Lower lobe of right lung (tissue), 2 donors: Measurements from ENCODE around the gene CHMP2B. TPM values are rescaled to one million over a fixed set of nuclear protein-coding genes. Genes with fewer than 3 reads are reported as not detected.

Experiments
- ATAC-seq, 2 donors: fragments of 200-7000 bp; cut with Tn5 transposase; one replicate each; pipeline ENCODE4 v1.9.1; 2020 to 2022; ENCODE audit warnings: mild to moderate bottlenecking in 2 of 2, moderate library complexity in 2 of 2
- DNase-seq: peaks from one replicate; pipeline ENCODE4 v3.0.0-alpha.2; 2020
- H3K27ac ChIP-seq: fragments of 200-600 bp; one replicate; pipeline ENCODE4 v1.8.0; 2022
- H3K27me3 ChIP-seq: fragments of 200-600 bp; one replicate; pipeline ENCODE4 v1.8.0; 2022; ENCODE audit warnings: low read depth
- H3K36me3 ChIP-seq: fragments of 200-600 bp; one replicate; pipeline ENCODE4 v1.8.0; 2022; ENCODE audit warnings: mild to moderate bottlenecking
- H3K4me1 ChIP-seq: fragments of 200-600 bp; one replicate; pipeline ENCODE4 v1.8.0; 2022
- H3K4me3 ChIP-seq: fragments of 200-600 bp; one replicate; pipeline ENCODE4 v1.8.0; 2022; ENCODE audit warnings: mild to moderate bottlenecking
- H3K9me3 ChIP-seq: fragments of 200-600 bp; one replicate; pipeline ENCODE4 v1.8.0; 2022
- CTCF ChIP-seq: fragments of 200-600 bp; IDR thresholded peaks from one replicate; pipeline ENCODE4 v1.8.0; 2022; ENCODE audit warnings: antibody characterized with exemption, mild to moderate bottlenecking
- intact Hi-C: fragments of 100-400 bp; cut with DNase I; formaldehyde crosslinking; loops from one replicate; pipeline ENCODE4 v1.11.0; 2022
- total RNA-seq: library from RNA; stranded (reverse); fragmentation: NEBNext Ultra II Directional; extraction: Animal tissue kit (Norgen Biotek cat#: 25700); gene quantifications from one replicate; pipeline ENCODE4 v1.2.1, GENCODE V29; 2021
- donor health status: DM: no; HTN: yes; CAD: no; lungs with severe emphysema.

The CHMP2B gene
- total RNA-seq, 1 donor from 2014 or later: 41.4 TPM

GRCh38 chr3:87200060-87200647 lies 27.0 kb upstream of the CHMP2B start:
- H3K4me3 ChIP-seq: no peak overlapping the region
- H3K4me1 ChIP-seq: no peaks in the 10 kb centered on the region
- no peak overlapping the region for H3K27ac ChIP-seq
- ATAC-seq (no peak), DNase-seq (no peak)
- no peak for TF ChIP-seq CTCF
- no peaks in the 10 kb centered on the region for H3K36me3 ChIP-seq
- H3K9me3 ChIP-seq: no peaks in the 10 kb centered on the region
- H3K27me3 ChIP-seq: no peaks in the 10 kb centered on the region
- intact Hi-C loops: no loop called here

- no peak for ATAC-seq
Measured at GRCh38 chr3:87201727-87202126, 25.4 kb upstream of the CHMP2B start.

GRCh38 chr3:87203809-87204208 lies 23.3 kb upstream of the CHMP2B start:
- no peak for TF ChIP-seq CTCF
- H3K27me3 ChIP-seq: no peaks in the 10 kb centered on the region
- DNase-seq (no peak), ATAC-seq (no peak)
- no peak overlapping the region for H3K27ac ChIP-seq
- no peak overlapping the region for H3K4me3 ChIP-seq
- no peaks in the 10 kb centered on the region for H3K9me3 ChIP-seq
- H3K36me3 ChIP-seq: no peaks in the 10 kb centered on the region
- no peaks in the 10 kb centered on the region for H3K4me1 ChIP-seq
- intact Hi-C loops: no loop called here

More at GRCh38 chr3:87201727-87202126, 25.4 kb upstream of the CHMP2B start:
- TF ChIP-seq CTCF: no peak
- intact Hi-C loops: no loop called here
- no peak for DNase-seq
- no peaks in the 10 kb centered on the region for H3K9me3 ChIP-seq
- H3K27ac ChIP-seq: no peak overlapping the region
- no peaks in the 10 kb centered on the region for H3K27me3 ChIP-seq
- no peak overlapping the region for H3K4me3 ChIP-seq
- H3K4me1 ChIP-seq: no peaks in the 10 kb centered on the region
- H3K36me3 ChIP-seq: no peaks in the 10 kb centered on the region

- H3K36me3 ChIP-seq: no peaks in the 10 kb centered on the region
- no peaks in the 10 kb centered on the region for H3K4me1 ChIP-seq
- no peak overlapping the region for H3K4me3 ChIP-seq
- no peak for DNase-seq
- ATAC-seq: no peak
- no peak for TF ChIP-seq CTCF
- no peak overlapping the region for H3K27ac ChIP-seq
- intact Hi-C loops: no loop called here
- no peaks in the 10 kb centered on the region for H3K9me3 ChIP-seq
- no peaks in the 10 kb centered on the region for H3K27me3 ChIP-seq
Measured at GRCh38 chr3:87206070-87206469, 21.0 kb upstream of the CHMP2B start.

GRCh38 chr3:87206635-87207034 lies 20.5 kb upstream of the CHMP2B start:
- Histone ChIP-seq H3K27me3 (no peaks in the 10 kb centered on the region), H3K4me3 (no peak overlapping the region), H3K9me3 (no peaks in the 10 kb centered on the region), H3K4me1 (no peaks in the 10 kb centered on the region), H3K27ac (no peak overlapping the region), H3K36me3 (no peaks in the 10 kb centered on the region)
- no peak for TF ChIP-seq CTCF
- ATAC-seq (no peak), DNase-seq (no peak)
- intact Hi-C loops: no loop called here

- intact Hi-C loops: no loop called here
- Histone ChIP-seq H3K9me3 (no peaks in the 10 kb centered on the region), H3K27ac (no peak overlapping the region), H3K4me3 (no peak overlapping the region), H3K36me3 (no peaks in the 10 kb centered on the region), H3K4me1 (no peaks in the 10 kb centered on the region), H3K27me3 (no peaks in the 10 kb centered on the region)
- DNase-seq (no peak), ATAC-seq (no peak)
- TF ChIP-seq CTCF: no peak
Measured at GRCh38 chr3:87207460-87207859, 19.6 kb upstream of the CHMP2B start.
